Heart left ventricle (tissue), 16 donors: ENCODE results near the gene CHD1. TPM values are rescaled to one million over a fixed set of nuclear protein-coding genes. Genes with fewer than 3 reads are reported as not detected.

ENCODE experiments used
- ATAC-seq, 4 donors: fragments of 200-7000 bp; cut with Tn5 transposase; one replicate each; pipeline ENCODE4 v1.9.1; 2020 to 2022; ENCODE audit warnings: moderate library complexity in 4 of 4, mild to moderate bottlenecking in 3 of 4, moderate number of reproducible peaks in 1 of 4
- DNase-seq, 5 donors: peaks; one replicate each; pipeline ENCODE4 v3.0.0-alpha.2; 2020
- H3K27ac ChIP-seq, 12 donors: fragments of 200-600 bp; sonication (generic) in 4 of 12; one replicate each; pipeline versions ENCODE4 v1.5.0 to v1.8.0; 2016 to 2022; ENCODE audit warnings: mild to moderate bottlenecking in 2 of 12
- H3K27me3 ChIP-seq, 9 donors: fragments of 200-600 bp; sonication (generic) in 2 of 9; one replicate each; pipeline versions ENCODE4 v1.5.1 to v1.8.0; 2016 to 2022; ENCODE audit warnings: mild to moderate bottlenecking in 3 of 9
- H3K36me3 ChIP-seq, 9 donors: fragments of 200-600 bp; sonication (generic) in 2 of 9; one replicate each; pipeline versions ENCODE4 v1.5.0 to v1.8.0; 2018 to 2022; ENCODE audit warnings: mild to moderate bottlenecking in 2 of 9
- H3K4me1 ChIP-seq, 12 donors: fragments of 200-600 bp; sonication (generic) in 4 of 12; one replicate each; pipeline versions ENCODE4 v1.5.0 to v1.8.0; 2016 to 2022; ENCODE audit warnings: mild to moderate bottlenecking in 3 of 12
- H3K4me3 ChIP-seq, 12 donors: fragments of 200-600 bp; sonication (generic) in 4 of 12; one replicate each; pipeline versions ENCODE4 v1.5.0 to v1.8.0; 2017 to 2022; ENCODE audit warnings: mild to moderate bottlenecking in 9 of 12, moderate library complexity in 4 of 12
- H3K9me3 ChIP-seq, 12 donors: fragments of 200-600 bp; sonication (generic) in 4 of 12; one replicate each; pipeline versions ENCODE4 v1.5.0 to v1.8.0; 2016 to 2022; ENCODE audit warnings: mild to moderate bottlenecking in 1 of 12
- POLR2A ChIP-seq, 2 donors: fragments of 450-650 bp; IDR thresholded peaks; one replicate each; pipeline ENCODE4 v1.6.1; 2017; ENCODE audit warnings: antibody characterized with exemption in 2 of 2, mild to moderate bottlenecking in 2 of 2, moderate library complexity in 2 of 2
- WGBS, 4 donors: extraction: QIAGEN DNeasy Blood & Tissue Kit in 2 of 4; methylation state at CpG; one replicate each; pipeline versions ENCODE4 v1.1.5 to v1.1.7; 2013 to 2018; 5-methylcytosine and 5-hydroxymethylcytosine counted together
- intact Hi-C, 10 donors: fragments of 100-400 bp; cut with DNase I; formaldehyde crosslinking; loops; one replicate each; pipeline versions ENCODE4 v1.11.1 to v1.14.2; 2022
- polyA plus RNA-seq, 2 donors: library from polyadenylated mRNA; stranded (reverse); fragments of 200-250 nt; gene quantifications; one replicate each; pipeline ENCODE4 v1.2.3, GENCODE V29; 2013
- total RNA-seq, 9 donors: library from RNA; depleted of rRNA in 2 of 9; stranded (reverse); fragments of >200 nt in 2 of 9; fragmentation: NEBNext Ultra II Directional in 3 of 9; extraction: Animal tissue kit (Norgen Biotek cat#: 25700) in 3 of 9; gene quantifications; one replicate each; pipeline versions ENCODE4 v1.1.0 to v1.2.4, GENCODE V29; 2016 to 2023
- TF ChIP-seq, protein P1 (sequence below), 12 donors: fragments of 200-600 bp; sonication (generic) in 4 of 12; IDR thresholded peaks; one replicate each; pipeline versions ENCODE4 v1.5.0 to v1.8.0; 2018 to 2022; ENCODE audit warnings: antibody characterized with exemption in 12 of 12, mild to moderate bottlenecking in 5 of 12
- donor health status: ischemic (EF 13 %, LVEDD 7.1; RV severe dilation, severe dysfunction).
- donor health status: healthy with polysubstance abuse.
- donor health status: DM: no; HTN: yes; CAD: no.
- donor health status: DM: no; HTN: no; CAD: no.
- donor health status: ischemic (EF 25% LVEDD 6.9; RV normal size, moderate dysfunction).
- donor health status: ischemic (EF 25% LVEDD 5.7; RV mildly dilated, moderate dysfunction).
- donor health status: healthy.
- donor health status: DM: yes; HTN: yes; CAD: no.
- donor health status: ischemic (EF 35%, LVEDD 5.7; RV mildly dilated, moderate dysfunction).
- donor health status: nonischemic (EF 11% LVEDD 7.7; RV severe dilation, severe dysfunction).
- donor health status: DM: yes; HTN: yes; CAD: no.
- donor health status: PGD.
- donor health status: ischemic (EF 29% LVEDD 5.4; RV normal size, mild dysfunction).
- donor health status: nonischemic (EF 23%, LVEDD 6.1; RV moderate dilation, normal function).

CHD1 gene
- total and polyA plus RNA-seq, 11 donors: 8.6 to 24.0 (median 13.4) TPM

DNA sequence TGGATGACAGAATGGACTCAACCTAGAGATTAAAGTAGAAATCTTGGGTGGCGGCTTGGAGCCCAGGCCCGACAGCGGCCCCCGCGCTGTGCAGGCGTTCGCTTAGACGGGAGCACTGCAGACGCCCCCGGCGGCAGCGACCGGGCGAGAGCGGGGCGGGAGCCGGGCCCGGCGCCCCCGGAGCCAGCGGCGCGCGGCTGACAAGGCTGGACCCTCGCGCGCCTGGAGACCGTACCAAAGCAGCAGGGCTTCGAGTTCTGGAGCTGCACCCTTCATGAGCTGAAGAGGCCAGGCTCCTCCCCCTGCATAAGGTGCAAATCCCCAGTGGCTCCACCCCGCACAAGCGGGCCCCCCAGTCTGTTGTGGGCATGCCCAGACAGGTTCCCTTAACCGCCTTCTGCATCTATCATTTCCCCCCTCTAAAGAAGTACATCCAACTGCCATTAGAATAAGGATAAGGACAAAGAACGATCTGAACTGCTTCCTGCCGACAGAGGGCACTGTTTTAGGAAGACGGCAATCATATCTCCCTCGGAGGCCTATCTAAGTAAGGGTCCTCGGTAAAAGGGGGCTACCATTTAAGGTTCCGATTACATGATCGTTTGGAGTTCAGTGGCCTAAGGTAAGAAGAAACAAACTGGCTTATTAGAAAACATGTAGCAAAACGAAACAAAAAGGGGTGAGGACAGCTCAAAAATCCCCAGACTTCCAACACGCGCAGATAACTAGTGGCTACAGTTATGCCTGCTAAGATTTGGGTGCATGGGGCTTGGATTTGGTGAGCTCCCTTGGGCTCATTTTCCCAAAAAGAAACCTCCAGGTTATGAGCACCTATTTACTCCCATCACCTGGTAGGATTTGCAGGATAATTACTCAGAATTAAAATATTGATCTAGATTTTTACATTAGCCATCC, 89.1 kb downstream of the CHD1 start:
- DNase-seq (peak in 1 of 5 donors; percentile 22), ATAC-seq (peak in 1 of 4 donors; percentile 36)
- Histone ChIP-seq H3K4me1 (peaks cover 0 to 3% (median 0%) of the 10 kb centered on the region in 12 donors), H3K9me3 (peaks cover 0 to 16% (median 0%) of the 10 kb centered on the region in 12 donors), H3K36me3 (no peaks in the 10 kb centered on the region), H3K27ac (no peak overlapping the region), H3K4me3 (peak overlapping the region in 8 of 12 donors; percentile 23 to 53 (median 36)), H3K27me3 (no peaks in the 10 kb centered on the region)
- 43 to 50% (median 49%) methylated on average over 37 to 42 of the region's 42 CpGs for WGBS, 4 donors
- intact Hi-C loops: no loop called here
- TF ChIP-seq, protein P1, sequence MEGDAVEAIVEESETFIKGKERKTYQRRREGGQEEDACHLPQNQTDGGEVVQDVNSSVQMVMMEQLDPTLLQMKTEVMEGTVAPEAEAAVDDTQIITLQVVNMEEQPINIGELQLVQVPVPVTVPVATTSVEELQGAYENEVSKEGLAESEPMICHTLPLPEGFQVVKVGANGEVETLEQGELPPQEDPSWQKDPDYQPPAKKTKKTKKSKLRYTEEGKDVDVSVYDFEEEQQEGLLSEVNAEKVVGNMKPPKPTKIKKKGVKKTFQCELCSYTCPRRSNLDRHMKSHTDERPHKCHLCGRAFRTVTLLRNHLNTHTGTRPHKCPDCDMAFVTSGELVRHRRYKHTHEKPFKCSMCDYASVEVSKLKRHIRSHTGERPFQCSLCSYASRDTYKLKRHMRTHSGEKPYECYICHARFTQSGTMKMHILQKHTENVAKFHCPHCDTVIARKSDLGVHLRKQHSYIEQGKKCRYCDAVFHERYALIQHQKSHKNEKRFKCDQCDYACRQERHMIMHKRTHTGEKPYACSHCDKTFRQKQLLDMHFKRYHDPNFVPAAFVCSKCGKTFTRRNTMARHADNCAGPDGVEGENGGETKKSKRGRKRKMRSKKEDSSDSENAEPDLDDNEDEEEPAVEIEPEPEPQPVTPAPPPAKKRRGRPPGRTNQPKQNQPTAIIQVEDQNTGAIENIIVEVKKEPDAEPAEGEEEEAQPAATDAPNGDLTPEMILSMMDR (IDR thresholded peaks at IDR 0.05): peak; percentile 17 to 57 (median 30)
- no peak for TF ChIP-seq POLR2A (IDR thresholded peaks at IDR 0.05)

DNA sequence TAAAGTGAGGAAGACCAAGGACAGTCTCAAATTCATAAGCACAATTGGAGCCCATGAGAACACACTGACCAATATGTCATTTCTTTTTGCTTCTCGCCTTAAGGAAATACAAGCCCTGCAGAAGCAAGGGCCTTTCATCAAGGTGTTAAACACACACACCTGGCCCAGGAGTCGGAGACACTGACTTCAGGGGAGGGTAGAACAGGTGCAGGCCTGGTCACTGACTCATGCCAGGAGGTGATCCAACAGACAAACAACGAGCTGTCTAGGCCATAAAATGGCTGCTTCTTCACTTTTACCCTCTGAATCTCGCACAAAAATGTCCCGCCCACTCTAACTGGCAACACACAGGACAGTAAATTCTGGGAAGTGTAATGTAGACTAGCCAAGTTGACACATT, 92.6 kb downstream of the CHD1 start:
- TF ChIP-seq POLR2A (IDR thresholded peaks at IDR 0.05): no peak
- TF ChIP-seq, protein P1 (IDR thresholded peaks at IDR 0.05): no peak
- Histone ChIP-seq H3K4me3 (no peak overlapping the region), H3K27ac (no peak overlapping the region), H3K9me3 (no peaks in the 10 kb centered on the region), H3K36me3 (no peaks in the 10 kb centered on the region), H3K4me1 (peaks cover 0 to 3% (median 0%) of the 10 kb centered on the region in 12 donors), H3K27me3 (no peaks in the 10 kb centered on the region)
- WGBS, 4 donors: 83 to 92% (median 89%) methylated on average over 5 of the region's 5 CpGs
- DNase-seq: no peak
- ATAC-seq: no peak
- intact Hi-C loops: no loop called here

DNA sequence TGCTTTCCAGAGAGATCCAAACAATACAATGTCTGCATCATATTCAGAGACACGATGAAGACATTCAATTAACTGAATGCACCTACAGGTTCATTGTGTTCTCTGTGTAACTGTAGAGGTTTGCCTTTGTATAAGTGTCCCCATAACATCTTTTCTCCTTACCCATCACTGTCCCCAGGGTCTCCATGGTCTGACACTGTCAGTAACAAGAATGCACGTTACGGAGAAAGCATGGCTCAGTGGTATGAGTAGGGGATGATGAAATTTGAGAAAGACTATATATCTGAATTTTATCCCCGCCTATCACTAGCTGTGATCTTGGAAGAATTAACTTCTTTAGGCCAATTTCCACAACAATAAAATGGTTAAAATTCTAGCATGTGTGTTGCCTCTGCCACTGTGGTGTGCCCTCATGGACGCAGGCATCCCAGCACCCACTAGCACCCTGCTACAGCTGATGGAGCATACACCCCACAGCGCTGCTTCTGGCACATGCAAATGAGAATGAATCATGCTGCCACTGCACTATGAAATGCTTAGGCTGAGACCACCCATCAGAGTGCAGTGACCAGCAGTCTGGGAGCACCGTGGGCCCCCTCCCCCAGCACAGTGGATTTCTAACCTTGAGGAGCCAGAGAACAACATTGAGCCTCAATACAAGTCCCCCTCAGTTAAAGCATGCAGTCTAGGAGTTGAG, 101.1 kb downstream of the CHD1 start:
- WGBS, 4 donors: 76 to 84% (median 80%) methylated on average over 7 of the region's 7 CpGs
- no peak overlapping the region for H3K4me3 ChIP-seq
- no peaks in the 10 kb centered on the region for H3K9me3 ChIP-seq
- DNase-seq: no peak
- no peaks in the 10 kb centered on the region for H3K36me3 ChIP-seq
- no peaks in the 10 kb centered on the region for H3K4me1 ChIP-seq
- no peaks in the 10 kb centered on the region for H3K27me3 ChIP-seq
- no peak for ATAC-seq
- intact Hi-C loops: loop anchor here in 3 of 10 donors (5.0 to 10.0 kb wide), 2 partner anchors 1595 to 1603 kb away; no protein-coding TSS in a partner anchor
- no peak overlapping the region for H3K27ac ChIP-seq
- TF ChIP-seq, protein P1 (IDR thresholded peaks at IDR 0.05): no peak
- no peak for TF ChIP-seq POLR2A (IDR thresholded peaks at IDR 0.05)

DNA sequence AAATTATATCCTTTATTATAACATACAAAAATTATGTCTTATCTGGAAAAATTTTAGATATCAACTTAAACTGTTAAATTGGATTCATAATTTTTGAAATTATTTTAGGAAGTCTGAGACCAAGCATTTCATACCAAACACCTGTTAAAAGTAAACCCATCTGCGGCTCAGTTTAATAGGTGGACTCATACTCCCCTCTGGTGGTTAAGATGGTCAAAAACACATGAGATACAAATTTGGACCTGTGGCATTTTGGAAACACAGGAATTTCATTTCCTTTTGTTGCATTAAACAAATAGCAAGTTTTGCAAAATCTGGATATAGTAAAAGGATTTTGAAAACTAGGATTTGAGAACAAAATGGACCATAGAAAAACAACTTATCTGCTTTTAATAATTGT, 101.6 kb downstream of the CHD1 start:
- Histone ChIP-seq H3K27me3 (no peaks in the 10 kb centered on the region), H3K27ac (no peak overlapping the region), H3K4me3 (no peak overlapping the region), H3K4me1 (no peaks in the 10 kb centered on the region), H3K9me3 (no peaks in the 10 kb centered on the region), H3K36me3 (no peaks in the 10 kb centered on the region)
- intact Hi-C loops: loop anchor here in 3 of 10 donors (5.0 to 10.0 kb wide), 2 partner anchors 1595 to 1602 kb away; no protein-coding TSS in a partner anchor
- ATAC-seq (peak in 1 of 4 donors; percentile 59), DNase-seq (no peak)
- TF ChIP-seq POLR2A (IDR thresholded peaks at IDR 0.05): no peak
- TF ChIP-seq, protein P1 (IDR thresholded peaks at IDR 0.05): peak in 11 of 12 donors; percentile 24 to 68 (median 44)
- WGBS, 4 donors: 25 to 39% (median 29%) methylated on average over 1 of the region's 1 CpG
